HepG2 (cell line): ENCODE results near the gene LRR1. TPM values are rescaled to one million over a fixed set of nuclear protein-coding genes. Genes with fewer than 3 reads are reported as not detected.
A peak's percentile ranks its signal among the peaks of the same experiment; 100 is the strongest.

ENCODE experiments used
- CC2D1A ChIP-seq: sonication (generic); formaldehyde crosslinking; IDR thresholded peaks from 2 replicates; pipeline ENCODE4 v1.8.1; 2023; ENCODE audit warnings: mild to moderate bottlenecking, missing genetic modification reagents
- CSRNP1 ChIP-seq: sonication (generic); formaldehyde crosslinking; IDR thresholded peaks from 2 replicates; pipeline ENCODE4 v1.8.1; 2023; ENCODE audit warnings: mild to moderate bottlenecking, missing genetic modification reagents
- FOXP4 ChIP-seq: sonication (generic); formaldehyde crosslinking; IDR thresholded peaks from 2 replicates; pipeline ENCODE4 v1.4.0; 2020; ENCODE audit warnings: missing genetic modification reagents
- GTF2F1 ChIP-seq: fragments of 150-350 bp; IDR thresholded peaks from 2 replicates; pipeline ENCODE4 v1.6.1; 2014; ENCODE audit warnings: low read length
- RARG ChIP-seq: sonication (generic); formaldehyde crosslinking; IDR thresholded peaks from 2 replicates; pipeline ENCODE4 v1.4.0; 2020; ENCODE audit warnings: low read depth, mild to moderate bottlenecking, missing genetic modification reagents
- SUZ12 ChIP-seq: fragments of 150-350 bp; IDR thresholded peaks from 2 replicates; pipeline ENCODE4 v1.6.1; 2014; ENCODE audit warnings: low read depth, low read length
- ZBTB3 ChIP-seq: sonication (generic); formaldehyde crosslinking; IDR thresholded peaks from 2 replicates; pipeline ENCODE4 v1.4.0; 2020; ENCODE audit warnings: low read depth, mild to moderate bottlenecking, moderate library complexity, missing genetic modification reagents, borderline replicate concordance
- ZNF282 ChIP-seq: fragments of 450-650 bp; IDR thresholded peaks from 2 replicates; pipeline ENCODE4 v1.6.1; 2018; ENCODE audit not compliant: partially characterized antibody
- ZNF367 ChIP-seq: sonication (generic); formaldehyde crosslinking; IDR thresholded peaks from 2 replicates; pipeline ENCODE4 v1.4.0; 2020; ENCODE audit warnings: missing genetic modification reagents, borderline replicate concordance
- ZNF562 ChIP-seq: sonication (generic); formaldehyde crosslinking; IDR thresholded peaks from 2 replicates; pipeline ENCODE4 v1.8.0; 2022; ENCODE audit warnings: missing genetic modification reagents, borderline replicate concordance
- ZNF770 ChIP-seq: sonication (generic); formaldehyde crosslinking; IDR thresholded peaks from 2 replicates; pipeline ENCODE4 v1.5.0; 2020; ENCODE audit warnings: mild to moderate bottlenecking, missing genetic modification reagents
- polyA plus RNA-seq, 8 experiments: library from polyadenylated mRNA; depleted of rRNA in 3 of 8; stranded (reverse) in 7 of 8; unstranded in 1 of 8; fragments of >200 nt; fragmentation: Illumina TruSeq in 4 of 8; extraction: Trizol in 4 of 8; gene quantifications; 2 replicates each; pipeline versions ENCODE4 v1.2.1 to v1.2.3, GENCODE V29; 2011 to 2016; ENCODE audit warnings: low read depth in 4 of 8, missing spikeins in 1 of 8, mixed read lengths in 1 of 8; ENCODE audit not compliant: insufficient read depth in 1 of 8
- total RNA-seq, 5 experiments: library from RNA; depleted of rRNA; stranded (reverse); fragments of >200 nt; fragmentation: Illumina TruSeq; extraction: Trizol; gene quantifications; 2 replicates each; pipeline ENCODE4 v1.2.3, GENCODE V29; 2016; ENCODE audit warnings: low read depth in 1 of 5
- TF ChIP-seq, protein P1 (sequence below): sonication (generic); formaldehyde crosslinking; IDR thresholded peaks from 2 replicates; pipeline ENCODE4 v1.4.0; 2020; ENCODE audit warnings: missing genetic modification reagents
- TF ChIP-seq, protein P2 (sequence below): sonication (generic); formaldehyde crosslinking; IDR thresholded peaks from 2 replicates; pipeline ENCODE4 v1.4.0; 2020; ENCODE audit warnings: missing genetic modification reagents, borderline replicate concordance
- TF ChIP-seq, protein P3 (sequence below): sonication (generic); formaldehyde crosslinking; IDR thresholded peaks from 2 replicates; pipeline ENCODE4 v1.9.0; 2021; ENCODE audit warnings: mild to moderate bottlenecking, missing genetic modification reagents

Gene LRR1
- total and polyA plus RNA-seq, 2 of the 13 experiments (the other 11 are each of a cell fraction or from before 2014, with no cell fraction given), result 7.0 to 36.2 TPM

- TF ChIP-seq ZNF562 (CRISPR knock-in tag), result no peak
- no peak for TF ChIP-seq GTF2F1
- TF ChIP-seq SUZ12, result no peak
- TF ChIP-seq ZBTB3, result no peak
- TF ChIP-seq, protein P1, sequence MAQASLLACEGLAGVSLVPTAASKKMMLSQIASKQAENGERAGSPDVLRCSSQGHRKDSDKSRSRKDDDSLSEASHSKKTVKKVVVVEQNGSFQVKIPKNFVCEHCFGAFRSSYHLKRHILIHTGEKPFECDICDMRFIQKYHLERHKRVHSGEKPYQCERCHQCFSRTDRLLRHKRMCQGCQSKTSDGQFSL (CRISPR knock-in tag), result no peak; the same call in 1 of the 2 replicates
- no peak for TF ChIP-seq RARG (CRISPR knock-in tag)
- no peak for TF ChIP-seq ZNF282
- TF ChIP-seq, protein P2, sequence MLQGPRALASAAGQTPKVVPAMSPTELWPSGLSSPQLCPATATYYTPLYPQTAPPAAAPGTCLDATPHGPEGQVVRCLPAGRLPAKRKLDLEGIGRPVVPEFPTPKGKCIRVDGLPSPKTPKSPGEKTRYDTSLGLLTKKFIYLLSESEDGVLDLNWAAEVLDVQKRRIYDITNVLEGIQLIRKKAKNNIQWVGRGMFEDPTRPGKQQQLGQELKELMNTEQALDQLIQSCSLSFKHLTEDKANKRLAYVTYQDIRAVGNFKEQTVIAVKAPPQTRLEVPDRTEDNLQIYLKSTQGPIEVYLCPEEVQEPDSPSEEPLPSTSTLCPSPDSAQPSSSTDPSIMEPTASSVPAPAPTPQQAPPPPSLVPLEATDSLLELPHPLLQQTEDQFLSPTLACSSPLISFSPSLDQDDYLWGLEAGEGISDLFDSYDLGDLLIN (CRISPR knock-in tag), result no peak
- 0 out of 2 replicates have a peak, but pooled peaks have one; percentile 13 for TF ChIP-seq CSRNP1 (CRISPR knock-in tag)
- TF ChIP-seq CC2D1A (CRISPR knock-in tag), result no peak
- no peak for TF ChIP-seq ZNF770
- TF ChIP-seq FOXP4 (CRISPR knock-in tag), result no peak
- TF ChIP-seq ZNF367, result no peak
- TF ChIP-seq, protein P3, sequence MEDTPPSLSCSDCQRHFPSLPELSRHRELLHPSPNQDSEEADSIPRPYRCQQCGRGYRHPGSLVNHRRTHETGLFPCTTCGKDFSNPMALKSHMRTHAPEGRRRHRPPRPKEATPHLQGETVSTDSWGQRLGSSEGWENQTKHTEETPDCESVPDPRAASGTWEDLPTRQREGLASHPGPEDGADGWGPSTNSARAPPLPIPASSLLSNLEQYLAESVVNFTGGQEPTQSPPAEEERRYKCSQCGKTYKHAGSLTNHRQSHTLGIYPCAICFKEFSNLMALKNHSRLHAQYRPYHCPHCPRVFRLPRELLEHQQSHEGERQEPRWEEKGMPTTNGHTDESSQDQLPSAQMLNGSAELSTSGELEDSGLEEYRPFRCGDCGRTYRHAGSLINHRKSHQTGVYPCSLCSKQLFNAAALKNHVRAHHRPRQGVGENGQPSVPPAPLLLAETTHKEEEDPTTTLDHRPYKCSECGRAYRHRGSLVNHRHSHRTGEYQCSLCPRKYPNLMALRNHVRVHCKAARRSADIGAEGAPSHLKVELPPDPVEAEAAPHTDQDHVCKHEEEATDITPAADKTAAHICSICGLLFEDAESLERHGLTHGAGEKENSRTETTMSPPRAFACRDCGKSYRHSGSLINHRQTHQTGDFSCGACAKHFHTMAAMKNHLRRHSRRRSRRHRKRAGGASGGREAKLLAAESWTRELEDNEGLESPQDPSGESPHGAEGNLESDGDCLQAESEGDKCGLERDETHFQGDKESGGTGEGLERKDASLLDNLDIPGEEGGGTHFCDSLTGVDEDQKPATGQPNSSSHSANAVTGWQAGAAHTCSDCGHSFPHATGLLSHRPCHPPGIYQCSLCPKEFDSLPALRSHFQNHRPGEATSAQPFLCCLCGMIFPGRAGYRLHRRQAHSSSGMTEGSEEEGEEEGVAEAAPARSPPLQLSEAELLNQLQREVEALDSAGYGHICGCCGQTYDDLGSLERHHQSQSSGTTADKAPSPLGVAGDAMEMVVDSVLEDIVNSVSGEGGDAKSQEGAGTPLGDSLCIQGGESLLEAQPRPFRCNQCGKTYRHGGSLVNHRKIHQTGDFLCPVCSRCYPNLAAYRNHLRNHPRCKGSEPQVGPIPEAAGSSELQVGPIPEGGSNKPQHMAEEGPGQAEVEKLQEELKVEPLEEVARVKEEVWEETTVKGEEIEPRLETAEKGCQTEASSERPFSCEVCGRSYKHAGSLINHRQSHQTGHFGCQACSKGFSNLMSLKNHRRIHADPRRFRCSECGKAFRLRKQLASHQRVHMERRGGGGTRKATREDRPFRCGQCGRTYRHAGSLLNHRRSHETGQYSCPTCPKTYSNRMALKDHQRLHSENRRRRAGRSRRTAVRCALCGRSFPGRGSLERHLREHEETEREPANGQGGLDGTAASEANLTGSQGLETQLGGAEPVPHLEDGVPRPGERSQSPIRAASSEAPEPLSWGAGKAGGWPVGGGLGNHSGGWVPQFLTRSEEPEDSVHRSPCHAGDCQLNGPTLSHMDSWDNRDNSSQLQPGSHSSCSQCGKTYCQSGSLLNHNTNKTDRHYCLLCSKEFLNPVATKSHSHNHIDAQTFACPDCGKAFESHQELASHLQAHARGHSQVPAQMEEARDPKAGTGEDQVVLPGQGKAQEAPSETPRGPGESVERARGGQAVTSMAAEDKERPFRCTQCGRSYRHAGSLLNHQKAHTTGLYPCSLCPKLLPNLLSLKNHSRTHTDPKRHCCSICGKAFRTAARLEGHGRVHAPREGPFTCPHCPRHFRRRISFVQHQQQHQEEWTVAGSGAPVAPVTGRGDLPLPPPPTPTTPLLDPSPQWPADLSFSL (CRISPR knock-in tag), result peak; percentile 59; the same call in 1 of the 2 replicates
Observed at GRCh38 chr14:49634547-49635334, 36.0 kb downstream of the LRR1 start, which contains the start of gene DNAAF2 (continued).
